Medulla oblongata (tissue), 1 donor: ENCODE results near the gene TMEM181.

Source experiments
- DNase-seq: peaks from one replicate; pipeline ENCODE4 v3.0.0-alpha.2; 2015; ENCODE audit errors: extremely low spot score

The TMEM181 gene

GRCh38 chr6:158561938-158562337 is 2.0 kb downstream of the TMEM181 start:
- no peak for DNase-seq

GRCh38 chr6:158564243-158565121 is 4.6 kb downstream of the TMEM181 start:
- no peak for DNase-seq

- no peak for DNase-seq
These were observed 5.2 kb downstream of the TMEM181 start for GRCh38 chr6:158565122-158565429.

GRCh38 chr6:158565482-158566040 is 5.7 kb downstream of the TMEM181 start:
- no peak for DNase-seq

- DNase-seq = no peak
These were observed 6.4 kb downstream of the TMEM181 start for GRCh38 chr6:158566207-158566818.

- no peak for DNase-seq
These were observed 7.3 kb downstream of the TMEM181 start for GRCh38 chr6:158567152-158567551.

- no peak for DNase-seq
These were observed 8.0 kb downstream of the TMEM181 start for GRCh38 chr6:158567871-158568401.

- DNase-seq = no peak
These were observed 8.7 kb downstream of the TMEM181 start for GRCh38 chr6:158568549-158568948.

GRCh38 chr6:158569036-158569435 is 9.1 kb downstream of the TMEM181 start:
- DNase-seq = no peak

- DNase-seq = no peak
These were observed 10.7 kb downstream of the TMEM181 start for GRCh38 chr6:158570681-158570962.

- DNase-seq = no peak
These were observed 12.1 kb downstream of the TMEM181 start for GRCh38 chr6:158571826-158572652.

GRCh38 chr6:158572653-158573541 is 13.0 kb downstream of the TMEM181 start:
- DNase-seq = no peak

GRCh38 chr6:158573542-158573931 is 13.6 kb downstream of the TMEM181 start:
- no peak for DNase-seq

- DNase-seq = no peak
These were observed 14.9 kb downstream of the TMEM181 start for GRCh38 chr6:158574800-158575199.

GRCh38 chr6:158575550-158575949 is 15.7 kb downstream of the TMEM181 start:
- no peak for DNase-seq

- DNase-seq = peak; percentile 8
These were observed 24.4 kb downstream of the TMEM181 start for GRCh38 chr6:158584236-158584651.

- DNase-seq = no peak
These were observed 26.8 kb downstream of the TMEM181 start for GRCh38 chr6:158586652-158587051.

GRCh38 chr6:158589366-158589765 is 29.5 kb downstream of the TMEM181 start:
- DNase-seq = no peak

- no peak for DNase-seq
These were observed 31.4 kb downstream of the TMEM181 start for GRCh38 chr6:158591134-158591809.

- DNase-seq = no peak
These were observed 31.9 kb downstream of the TMEM181 start for GRCh38 chr6:158591810-158592209.

- DNase-seq = no peak
These were observed 33.8 kb downstream of the TMEM181 start for GRCh38 chr6:158593670-158594069.
